HS-5 (cell line): ENCODE results near the gene LIPN.

Source experiments
- DNase-seq: peaks from one replicate; pipeline ENCODE4 v3.0.0-alpha.2; 2012; ENCODE audit warnings: low read depth

Gene LIPN

DNA sequence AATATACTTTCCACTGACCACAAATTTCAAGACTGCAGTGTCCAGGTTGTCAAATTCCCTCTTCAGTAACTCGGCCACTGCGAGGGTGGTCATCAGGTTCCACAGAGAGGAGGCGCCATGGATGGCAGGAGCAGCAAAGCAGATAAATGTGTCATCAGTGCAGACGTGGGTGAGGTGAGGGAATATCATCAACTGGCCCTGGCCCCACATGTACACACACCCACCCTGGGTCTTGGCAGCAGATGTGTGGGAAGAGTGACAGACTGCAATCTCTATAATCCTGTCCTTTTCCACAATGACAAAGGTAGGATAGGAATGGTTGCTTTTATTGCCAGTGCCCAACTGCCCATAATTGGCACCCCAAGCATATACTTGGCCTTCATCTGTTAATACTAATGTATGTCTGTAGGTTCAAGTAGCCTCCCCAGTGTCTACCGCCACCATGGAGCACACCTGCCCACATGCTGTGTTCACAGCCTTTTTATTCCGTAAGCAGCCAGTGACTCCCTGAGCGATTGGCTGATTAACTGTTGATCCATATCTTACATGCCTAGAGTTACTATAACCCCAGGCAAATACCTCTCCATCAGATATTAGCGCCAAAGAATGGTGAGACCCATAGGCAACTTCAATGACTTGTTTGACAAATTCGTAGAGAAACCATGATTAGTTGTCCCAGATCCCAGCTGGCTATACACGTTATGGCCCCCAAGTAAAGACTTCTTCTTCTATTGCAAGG is 26.4 kb downstream of the LIPN start:
- no peak for DNase-seq

DNA sequence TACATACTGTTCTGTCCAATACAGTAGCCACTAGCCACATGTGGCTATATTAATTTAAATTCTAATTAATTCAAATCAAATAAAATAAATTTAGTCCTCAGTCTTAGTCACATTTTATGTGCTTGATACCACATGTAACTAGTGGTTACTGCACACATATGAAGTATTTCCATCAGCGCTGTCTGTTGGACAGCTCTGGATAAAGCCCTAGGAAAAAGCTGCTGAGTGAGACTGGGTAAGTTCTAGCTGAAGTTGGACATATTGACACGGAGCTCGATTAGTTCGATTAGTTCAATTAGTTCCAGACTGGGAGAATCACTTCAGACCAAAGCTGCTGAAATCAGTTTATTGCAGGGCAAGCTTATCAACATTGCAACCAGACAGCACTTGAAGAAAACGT is 27.6 kb downstream of the LIPN start:
- DNase-seq = no peak

DNA sequence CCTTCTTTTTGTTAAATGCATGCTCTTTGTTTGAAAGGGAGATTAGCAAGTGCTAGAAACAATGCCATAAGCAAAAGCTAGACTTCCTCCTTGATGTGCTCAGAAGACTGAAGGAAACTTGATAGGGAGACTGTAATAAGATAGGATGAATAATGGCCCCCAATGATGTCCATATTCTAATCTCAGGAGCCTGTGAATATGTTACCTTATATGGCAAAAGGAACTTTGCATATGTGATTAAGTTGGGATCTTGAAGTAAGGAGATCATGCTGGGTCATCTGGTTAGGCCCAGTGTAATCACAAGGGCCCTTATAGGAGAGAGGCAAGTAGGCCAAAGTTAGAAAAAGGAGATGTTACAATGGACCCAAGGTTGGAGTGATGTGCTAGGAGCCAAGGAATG is 29.1 kb downstream of the LIPN start:
- no peak for DNase-seq

- DNase-seq = no peak
Measured at GRCh38 chr10:88791924-88792323, 32.1 kb downstream of the LIPN start.

DNA sequence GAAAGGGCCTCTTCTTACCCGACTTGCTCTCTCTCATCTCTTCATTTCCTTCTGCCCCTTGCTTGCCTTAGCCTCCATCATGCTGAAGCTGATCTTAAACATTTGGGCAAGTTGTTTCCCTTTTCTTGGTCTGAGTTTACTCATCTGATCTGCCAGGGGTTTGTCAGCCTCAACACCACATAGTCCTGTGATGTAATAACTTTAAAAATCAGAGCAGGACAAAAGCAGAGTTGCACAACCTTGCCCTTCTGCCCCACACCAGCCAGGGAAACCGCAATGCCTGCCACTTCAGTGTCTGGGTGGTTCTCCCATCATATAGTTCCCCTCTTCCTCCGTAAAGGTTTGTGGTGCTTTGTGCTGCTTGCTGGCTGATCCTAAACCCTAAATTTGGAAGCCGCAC is 32.8 kb downstream of the LIPN start:
- DNase-seq = no peak

GRCh38 chr10:88793712-88794299 is 34.0 kb downstream of the LIPN start:
- no peak for DNase-seq

- no peak for DNase-seq
Measured at GRCh38 chr10:88794731-88795130, 34.9 kb downstream of the LIPN start.

DNA sequence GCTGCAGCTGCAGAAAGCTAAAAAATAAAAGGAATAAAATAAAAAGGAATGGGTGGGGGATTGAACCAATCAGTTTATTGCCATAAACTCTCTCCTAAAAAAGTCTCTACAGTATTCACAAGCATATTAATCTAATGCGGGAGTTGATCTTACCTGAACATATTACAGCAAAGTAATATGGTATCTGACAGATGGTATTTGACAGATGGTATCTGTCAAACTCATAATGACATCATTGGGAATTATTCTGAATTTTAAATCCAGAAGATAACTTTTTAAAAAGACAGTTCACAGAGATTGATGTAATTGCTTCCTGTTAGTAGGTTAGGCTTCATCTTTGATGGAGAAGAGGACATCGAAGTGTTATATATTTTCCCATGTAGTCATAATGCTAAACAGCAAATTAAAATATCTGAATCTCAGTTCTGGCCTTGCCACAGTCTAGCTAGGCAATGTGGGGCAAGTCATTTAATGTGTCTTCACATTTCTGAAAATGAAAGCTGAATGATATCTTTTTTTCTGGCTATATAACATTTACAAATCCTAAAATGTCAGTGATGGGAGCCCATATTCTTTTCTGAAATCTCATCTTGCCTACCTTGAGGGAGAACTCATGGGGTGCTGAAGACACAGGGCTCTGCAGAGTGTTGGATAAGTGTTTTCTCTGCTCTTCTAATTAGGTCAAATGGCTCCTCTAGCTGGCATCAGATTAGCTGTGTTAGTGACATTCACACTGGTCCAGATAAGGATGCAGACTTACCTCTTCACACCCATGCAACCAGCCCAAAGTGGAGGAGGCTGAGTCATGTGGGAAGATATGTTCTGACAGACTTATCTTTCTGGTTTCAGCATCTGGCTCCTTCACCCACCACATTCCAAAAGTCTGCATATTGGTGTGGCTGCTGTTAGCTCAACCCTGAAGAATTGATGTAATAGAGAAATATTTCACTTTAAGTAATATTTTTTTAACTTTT is 40.6 kb downstream of the LIPN start:
- DNase-seq = no peak

GRCh38 chr10:88802523-88803285 is 42.9 kb downstream of the LIPN start, which contains the start of gene LIPM:
Gene LIPM (plus strand): TSS chr10:88802730. CDS start chr10:88802897, 167 bp downstream.
- no peak for DNase-seq

GRCh38 chr10:88803641-88804040 is 43.8 kb downstream of the LIPN start:
- DNase-seq = no peak

DNA sequence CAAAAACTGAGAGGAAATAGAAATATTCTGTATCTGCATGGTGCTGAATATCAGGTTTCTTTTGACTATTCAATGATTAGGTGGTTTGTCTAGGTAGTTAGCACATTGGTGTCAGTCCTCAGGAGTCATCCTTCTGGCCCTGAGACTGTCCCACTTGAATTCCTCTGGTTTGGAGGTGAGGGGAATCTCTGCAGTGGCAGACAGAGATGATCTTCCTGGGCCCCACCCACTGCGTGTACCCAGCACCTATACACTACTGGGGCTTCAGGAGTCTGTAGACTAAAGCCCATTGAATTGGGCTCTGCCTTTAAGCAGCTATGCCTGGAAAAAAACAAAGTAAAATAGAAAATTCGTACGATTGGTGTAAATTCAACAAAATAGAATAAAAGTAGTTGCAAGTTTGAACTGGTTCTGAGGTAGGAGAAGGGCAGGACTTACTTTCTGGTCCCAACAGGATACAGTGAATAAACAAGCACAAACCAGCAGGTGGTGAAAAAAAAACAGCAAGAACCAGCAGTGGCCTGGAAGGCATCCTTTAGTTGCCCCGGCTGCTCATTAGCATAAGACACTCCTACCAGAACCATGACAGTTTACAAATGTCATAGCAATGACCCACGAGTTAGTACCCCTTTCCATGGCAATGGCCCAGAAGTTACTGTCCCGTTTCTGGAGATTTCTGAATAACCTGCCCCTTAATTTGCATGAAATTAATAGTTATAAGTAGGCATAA is 44.4 kb downstream of the LIPN start:
- DNase-seq = no peak

DNA sequence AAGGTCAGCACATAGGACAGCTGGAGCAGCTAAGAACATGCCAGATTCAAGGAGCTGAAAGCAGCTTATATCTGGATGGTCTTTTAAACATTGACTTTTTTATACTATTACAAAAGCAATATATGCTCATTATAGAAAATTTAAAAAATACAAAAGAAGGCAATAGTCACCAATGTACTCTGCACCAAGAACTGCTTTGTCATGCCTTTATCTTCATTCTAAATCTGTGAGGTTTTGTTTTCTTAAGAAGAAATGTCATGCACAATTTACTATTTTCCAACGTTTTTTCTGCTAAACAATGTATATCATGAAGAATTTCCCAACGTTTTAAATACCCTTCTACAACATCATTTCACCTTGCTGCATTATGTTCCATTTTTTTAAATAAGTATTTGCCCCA is 45.5 kb downstream of the LIPN start:
- no peak for DNase-seq

GRCh38 chr10:88805924-88806323 is 46.1 kb downstream of the LIPN start:
- DNase-seq = no peak

GRCh38 chr10:88809621-88810020 is 49.8 kb downstream of the LIPN start:
- no peak for DNase-seq

GRCh38 chr10:88810196-88810961 is 50.6 kb downstream of the LIPN start:
- DNase-seq = no peak

DNA sequence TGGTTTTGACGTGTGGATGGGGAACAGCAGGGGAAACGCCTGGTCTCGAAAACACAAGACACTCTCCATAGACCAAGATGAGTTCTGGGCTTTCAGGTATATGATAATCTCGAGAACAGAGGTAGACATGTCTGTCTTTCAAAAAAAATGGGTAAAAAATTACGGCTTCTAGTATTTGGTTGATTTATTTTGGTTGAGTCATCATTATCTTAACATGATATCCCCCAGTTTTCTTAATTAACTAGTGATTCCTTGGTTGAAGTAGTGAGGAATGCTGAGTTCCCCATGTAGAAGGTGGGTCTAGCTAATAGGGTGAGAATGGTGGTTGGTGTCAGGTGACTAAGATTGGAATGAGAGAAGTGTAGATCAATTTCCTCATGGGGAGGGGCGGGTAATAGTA is 53.4 kb downstream of the LIPN start:
- no peak for DNase-seq

DNA sequence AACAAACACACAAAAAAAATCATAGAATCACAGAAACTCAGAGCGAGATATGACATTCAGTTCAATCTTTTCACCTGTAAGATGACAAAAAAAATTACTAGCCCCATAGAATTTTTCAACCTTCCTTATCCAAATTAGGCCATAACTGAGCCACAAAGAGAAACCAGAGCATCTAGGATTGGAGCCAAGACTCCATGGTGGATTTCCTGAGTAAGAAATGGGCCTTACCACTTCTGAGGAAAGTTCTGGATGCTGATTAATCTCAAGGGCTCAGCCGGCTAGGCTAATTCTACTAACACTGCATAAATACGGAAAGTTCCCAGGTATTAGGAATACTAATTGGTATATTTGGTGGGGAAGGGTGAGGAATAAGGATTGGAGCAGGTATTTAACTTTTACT is 59.5 kb downstream of the LIPN start:
- DNase-seq = no peak

GRCh38 chr10:88820748-88821401 is 61.1 kb downstream of the LIPN start:
- no peak for DNase-seq

GRCh38 chr10:88826388-88826787 is 66.6 kb downstream of the LIPN start:
- no peak for DNase-seq

DNA sequence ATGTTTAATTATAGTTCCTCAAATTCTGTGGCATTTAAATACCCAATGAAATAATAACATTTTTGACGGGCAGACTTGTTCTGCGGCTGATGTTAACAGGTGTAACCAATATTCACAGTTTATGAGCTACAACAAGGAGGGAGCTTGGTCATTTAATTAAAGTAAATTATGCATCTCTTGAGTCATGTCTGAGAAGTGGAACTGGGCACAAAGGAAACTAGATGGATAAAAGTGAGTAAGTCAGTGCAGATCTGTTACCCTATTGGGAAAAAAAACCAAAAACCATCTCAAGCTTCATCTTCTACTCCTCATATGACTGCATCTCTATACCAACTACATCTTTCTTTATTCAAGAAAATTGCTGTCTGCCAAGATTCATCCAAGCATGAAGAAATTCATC is 67.9 kb downstream of the LIPN start:
- DNase-seq = no peak
